ENCODE measurements around the gene KCNG2. TPM values are rescaled to one million over a fixed set of nuclear protein-coding genes. Genes with fewer than 3 reads are reported as not detected.

Gene KCNG2
- total and polyA plus RNA-seq, 2 experiments from 2014 or later, result 0.13 to 0.52 TPM

- Mint-ChIP-seq H3K4me1 (no peaks in the 10 kb centered on the region; the same call in 2 of the 3 replicates), H3K27me3 (ENCODE audit: insufficient read depth, low read depth, poor library complexity) (peaks cover 3% of the 10 kb centered on the region), H3K27ac (no peak overlapping the region), H3K9me3 (peaks cover 45% of the 10 kb centered on the region), H3K4me3 (no peak overlapping the region), H3K36me3 (ENCODE audit: low read depth) (peaks cover 12% of the 10 kb centered on the region)
- Histone ChIP-seq H3K36me3 (ENCODE audit: insufficient read depth) (no peaks in the 10 kb centered on the region), H3K27me3 (ENCODE audit: insufficient read depth) (no peaks in the 10 kb centered on the region), H3K4me3 (no peak overlapping the region), H2AFZ (no peak overlapping the region), H3K4me1 (ENCODE audit: insufficient read depth) (no peaks in the 10 kb centered on the region), H4K20me1 (replicated peaks; ENCODE audit: insufficient read depth) (no peaks in the 10 kb centered on the region), H3K27ac (ENCODE audit: low read depth) (no peak overlapping the region), H3K9me2 (ENCODE audit: insufficient read depth) (no peaks in the 10 kb centered on the region), H3F3A (replicated peaks; ENCODE audit: low read depth) (no peaks in the 10 kb centered on the region), H3K4me2 (no peak overlapping the region), H3K79me2 (replicated peaks; ENCODE audit: insufficient read depth) (no peaks in the 10 kb centered on the region)
- DNase-seq (ENCODE audit: low spot score) (no peak), ATAC-seq (no peak)
- TF ChIP-seq POLR2AphosphoS5 (IDR thresholded peaks at IDR 0.05; ENCODE audit: low read depth) (no peak), ZNF331 (CRISPR knock-in tag; IDR thresholded peaks at IDR 0.05; ENCODE audit: low read depth) (no peak), CREB1 (CRISPR knock-in tag; IDR thresholded peaks at IDR 0.05; ENCODE audit: low read depth) (no peak)
- TF ChIP-seq, protein P1, sequence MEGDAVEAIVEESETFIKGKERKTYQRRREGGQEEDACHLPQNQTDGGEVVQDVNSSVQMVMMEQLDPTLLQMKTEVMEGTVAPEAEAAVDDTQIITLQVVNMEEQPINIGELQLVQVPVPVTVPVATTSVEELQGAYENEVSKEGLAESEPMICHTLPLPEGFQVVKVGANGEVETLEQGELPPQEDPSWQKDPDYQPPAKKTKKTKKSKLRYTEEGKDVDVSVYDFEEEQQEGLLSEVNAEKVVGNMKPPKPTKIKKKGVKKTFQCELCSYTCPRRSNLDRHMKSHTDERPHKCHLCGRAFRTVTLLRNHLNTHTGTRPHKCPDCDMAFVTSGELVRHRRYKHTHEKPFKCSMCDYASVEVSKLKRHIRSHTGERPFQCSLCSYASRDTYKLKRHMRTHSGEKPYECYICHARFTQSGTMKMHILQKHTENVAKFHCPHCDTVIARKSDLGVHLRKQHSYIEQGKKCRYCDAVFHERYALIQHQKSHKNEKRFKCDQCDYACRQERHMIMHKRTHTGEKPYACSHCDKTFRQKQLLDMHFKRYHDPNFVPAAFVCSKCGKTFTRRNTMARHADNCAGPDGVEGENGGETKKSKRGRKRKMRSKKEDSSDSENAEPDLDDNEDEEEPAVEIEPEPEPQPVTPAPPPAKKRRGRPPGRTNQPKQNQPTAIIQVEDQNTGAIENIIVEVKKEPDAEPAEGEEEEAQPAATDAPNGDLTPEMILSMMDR (conservative IDR thresholded peaks at IDR 0.05; ENCODE audit: low read depth in 2 of 2), result no peak
Observed at GRCh38 chr18:79763407-79763806, 34.3 kb upstream of the KCNG2 start.

GRCh38 chr18:79764131-79764530 lies 33.6 kb upstream of the KCNG2 start:
- Histone ChIP-seq H3K4me3 (no peak overlapping the region), H3K27ac (ENCODE audit: low read depth) (no peak overlapping the region), H2AFZ (no peak overlapping the region), H3K4me1 (ENCODE audit: insufficient read depth) (no peaks in the 10 kb centered on the region), H3K79me2 (replicated peaks; ENCODE audit: insufficient read depth) (no peaks in the 10 kb centered on the region), H3K4me2 (no peak overlapping the region), H3F3A (replicated peaks; ENCODE audit: low read depth) (no peaks in the 10 kb centered on the region), H3K9me2 (ENCODE audit: insufficient read depth) (no peaks in the 10 kb centered on the region), H4K20me1 (replicated peaks; ENCODE audit: insufficient read depth) (no peaks in the 10 kb centered on the region), H3K36me3 (ENCODE audit: insufficient read depth) (no peaks in the 10 kb centered on the region), H3K27me3 (ENCODE audit: insufficient read depth) (no peaks in the 10 kb centered on the region)
- Mint-ChIP-seq H3K27me3 (ENCODE audit: insufficient read depth, low read depth, poor library complexity) (peaks cover 3% of the 10 kb centered on the region), H3K27ac (no peak overlapping the region), H3K36me3 (ENCODE audit: low read depth) (peaks cover 12% of the 10 kb centered on the region), H3K4me3 (no peak overlapping the region), H3K4me1 (no peaks in the 10 kb centered on the region; the same call in 2 of the 3 replicates), H3K9me3 (peaks cover 46% of the 10 kb centered on the region)
- DNase-seq (ENCODE audit: low spot score) (no peak), ATAC-seq (no peak)
- TF ChIP-seq STAT1 (IDR thresholded peaks at IDR 0.05; ENCODE audit: unreplicated experiment), result no peak
- TF ChIP-seq NANOG (IDR thresholded peaks at IDR 0.05; ENCODE audit: borderline replicate concordance), result no peak
- TF ChIP-seq EZH2 (IDR thresholded peaks at IDR 0.05; ENCODE audit: low read depth, unreplicated experiment), result no peak
- TF ChIP-seq ZNF331 (CRISPR knock-in tag; IDR thresholded peaks at IDR 0.05; ENCODE audit: low read depth), result no peak
- TF ChIP-seq CREB1 (CRISPR knock-in tag; IDR thresholded peaks at IDR 0.05; ENCODE audit: low read depth), result no peak

DNA sequence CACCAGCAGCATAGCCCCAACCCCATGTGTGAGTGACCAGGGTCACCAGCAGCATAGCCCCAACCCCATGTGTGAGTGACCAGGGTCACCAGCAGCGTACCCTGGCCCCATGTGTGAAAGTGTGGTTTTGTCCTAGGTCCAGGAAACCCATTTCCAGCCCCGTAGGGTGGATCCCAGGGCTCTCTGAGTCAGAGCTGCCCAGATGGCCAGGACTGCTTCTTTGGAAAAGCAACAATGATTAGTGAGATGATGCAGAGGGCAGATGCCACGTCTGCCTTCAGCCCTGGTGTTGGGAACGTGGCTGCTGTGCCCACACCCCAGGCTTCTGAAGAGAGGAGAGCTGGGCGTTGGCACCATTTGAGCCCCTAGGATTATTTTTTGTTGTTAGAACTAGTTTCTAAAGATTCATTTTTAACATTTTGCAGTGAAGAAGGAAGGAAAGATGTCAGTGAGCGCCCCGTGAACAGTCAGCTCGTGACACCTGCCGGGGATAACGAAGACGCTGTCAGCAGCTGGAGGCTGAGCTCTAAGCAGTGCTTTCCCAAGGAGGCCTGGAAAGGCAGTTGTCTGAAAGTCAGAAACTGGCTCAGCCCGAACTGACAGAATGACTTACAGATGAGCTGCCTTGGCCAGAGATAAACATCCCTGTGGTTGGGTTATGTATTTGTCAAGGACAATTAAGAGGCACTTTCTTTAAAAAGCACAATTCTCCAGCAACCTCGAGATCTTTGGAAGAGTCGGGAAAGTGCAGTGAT lies 32.1 kb upstream of the KCNG2 start:
- no peak overlapping the region for H3K4me3 ChIP-seq
- H3K4me1 ChIP-seq (ENCODE audit: insufficient read depth), result no peaks in the 10 kb centered on the region
- Mint-ChIP-seq H3K4me1 (no peaks in the 10 kb centered on the region; the same call in 2 of the 3 replicates), H3K27me3 (ENCODE audit: insufficient read depth, low read depth, poor library complexity) (peaks cover 3% of the 10 kb centered on the region), H3K4me3 (no peak overlapping the region), H3K27ac (no peak overlapping the region), H3K9me3 (peaks cover 47% of the 10 kb centered on the region), H3K36me3 (ENCODE audit: low read depth) (peaks cover 12% of the 10 kb centered on the region)
- no peaks in the 10 kb centered on the region for H4K20me1 ChIP-seq (replicated peaks; ENCODE audit: insufficient read depth)
- no peaks in the 10 kb centered on the region for H3K79me2 ChIP-seq (replicated peaks; ENCODE audit: insufficient read depth)
- no peak overlapping the region for H3K27ac ChIP-seq (ENCODE audit: low read depth)
- no peaks in the 10 kb centered on the region for H3K36me3 ChIP-seq (ENCODE audit: insufficient read depth)
- H3F3A ChIP-seq (replicated peaks; ENCODE audit: low read depth), result no peaks in the 10 kb centered on the region
- no peaks in the 10 kb centered on the region for H3K27me3 ChIP-seq (ENCODE audit: insufficient read depth)
- no peak overlapping the region for H3K4me2 ChIP-seq
- DNase-seq (ENCODE audit: low spot score) (no peak), ATAC-seq (no peak)
- H2AFZ ChIP-seq, result no peak overlapping the region
- no peaks in the 10 kb centered on the region for H3K9me2 ChIP-seq (ENCODE audit: insufficient read depth)
- TF ChIP-seq, protein P2, sequence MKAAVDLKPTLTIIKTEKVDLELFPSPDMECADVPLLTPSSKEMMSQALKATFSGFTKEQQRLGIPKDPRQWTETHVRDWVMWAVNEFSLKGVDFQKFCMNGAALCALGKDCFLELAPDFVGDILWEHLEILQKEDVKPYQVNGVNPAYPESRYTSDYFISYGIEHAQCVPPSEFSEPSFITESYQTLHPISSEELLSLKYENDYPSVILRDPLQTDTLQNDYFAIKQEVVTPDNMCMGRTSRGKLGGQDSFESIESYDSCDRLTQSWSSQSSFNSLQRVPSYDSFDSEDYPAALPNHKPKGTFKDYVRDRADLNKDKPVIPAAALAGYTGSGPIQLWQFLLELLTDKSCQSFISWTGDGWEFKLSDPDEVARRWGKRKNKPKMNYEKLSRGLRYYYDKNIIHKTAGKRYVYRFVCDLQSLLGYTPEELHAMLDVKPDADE (IDR thresholded peaks at IDR 0.05), result no peak
- TF ChIP-seq EZH2 (IDR thresholded peaks at IDR 0.05; ENCODE audit: low read depth, unreplicated experiment) (no peak), CREB1 (CRISPR knock-in tag; IDR thresholded peaks at IDR 0.05; ENCODE audit: low read depth) (no peak)

Data from GM23338 (cell line).